Karpas-422 (cell line): ENCODE results near the gene PINLYP. TPM values are rescaled to one million over a fixed set of nuclear protein-coding genes. Genes with fewer than 3 reads are reported as not detected.
"Not testable (repeated sequence)": the region's sequence is repeated elsewhere in the genome, so short reads cannot be mapped to it uniquely, and the experiment has no call there.

Experiments
- DNase-seq: peaks from one replicate; pipeline ENCODE4 v3.0.0-alpha.2; 2015
- H2AFZ ChIP-seq: fragments of 200-600 bp; sonication (generic); 2 replicates; pipeline ENCODE4 v1.6.1; 2014; ENCODE audit warnings: antibody characterized with exemption, low read length, mixed read lengths
- H3K27ac ChIP-seq: fragments of 200-600 bp; sonication (generic); 2 replicates; pipeline ENCODE4 v1.5.1; 2014; ENCODE audit warnings: mild to moderate bottlenecking, low read length, moderate library complexity
- H3K27me3 ChIP-seq: fragments of 200-600 bp; sonication (generic); 2 replicates; pipeline ENCODE4 v1.6.1; 2014; ENCODE audit warnings: low read length, mixed read lengths
- H3K36me3 ChIP-seq: fragments of 200-600 bp; sonication (generic); 2 replicates; pipeline ENCODE4 v1.6.1; 2014; ENCODE audit warnings: low read length, mixed read lengths; ENCODE audit not compliant: insufficient read depth
- H3K4me1 ChIP-seq: fragments of 200-600 bp; sonication (generic); 2 replicates; pipeline ENCODE4 v1.6.1; 2014; ENCODE audit warnings: mild to moderate bottlenecking, low read length, mixed read lengths
- H3K4me2 ChIP-seq: fragments of 200-600 bp; sonication (generic); 2 replicates; pipeline ENCODE4 v1.6.1; 2014; ENCODE audit warnings: low read length, low read depth, mild to moderate bottlenecking; ENCODE audit not compliant: poor library complexity, severe bottlenecking
- H3K4me3 ChIP-seq: fragments of 200-600 bp; sonication (generic); 2 replicates; pipeline ENCODE4 v1.5.1; 2014; ENCODE audit warnings: mild to moderate bottlenecking, antibody characterized with exemption, low read length, mixed read lengths
- H3K79me2 ChIP-seq: fragments of 200-600 bp; sonication (generic); 2 replicates; pipeline ENCODE4 v1.6.1; 2014; ENCODE audit warnings: mild to moderate bottlenecking, low read length, mixed read lengths
- H3K9ac ChIP-seq: fragments of 200-600 bp; sonication (generic); 2 replicates; pipeline ENCODE4 v1.6.0; 2014; ENCODE audit warnings: low read length
- H3K9me2 ChIP-seq: fragments of 200-600 bp; sonication (generic), shearing (Covaris generic); replicated peaks from 2 replicates; pipeline ENCODE4 v1.6.0; 2014; ENCODE audit warnings: mild to moderate bottlenecking, low read length, moderate library complexity; ENCODE audit not compliant: insufficient read depth
- H3K9me3 ChIP-seq: fragments of 300-700, 200-600 bp; sonication (generic); 2 replicates; pipeline ENCODE4 v1.6.1; 2014; ENCODE audit warnings: low read length, mixed read lengths
- H4K20me1 ChIP-seq: fragments of 200-600 bp; sonication (generic); 2 replicates; pipeline ENCODE4 v1.6.1; 2014; ENCODE audit warnings: mild to moderate bottlenecking, antibody characterized with exemption, low read length, low read depth; ENCODE audit not compliant: insufficient read depth
- total RNA-seq: library from RNA; depleted of rRNA; stranded (reverse); fragments of >200 nt; shearing (Covaris generic); gene quantifications from 2 replicates; pipeline ENCODE4 v1.2.3, GENCODE V29; 2014; ENCODE audit warnings: low replicate concordance

Gene PINLYP
- total RNA-seq, 1 experiment from 2014 or later: not detected

DNA sequence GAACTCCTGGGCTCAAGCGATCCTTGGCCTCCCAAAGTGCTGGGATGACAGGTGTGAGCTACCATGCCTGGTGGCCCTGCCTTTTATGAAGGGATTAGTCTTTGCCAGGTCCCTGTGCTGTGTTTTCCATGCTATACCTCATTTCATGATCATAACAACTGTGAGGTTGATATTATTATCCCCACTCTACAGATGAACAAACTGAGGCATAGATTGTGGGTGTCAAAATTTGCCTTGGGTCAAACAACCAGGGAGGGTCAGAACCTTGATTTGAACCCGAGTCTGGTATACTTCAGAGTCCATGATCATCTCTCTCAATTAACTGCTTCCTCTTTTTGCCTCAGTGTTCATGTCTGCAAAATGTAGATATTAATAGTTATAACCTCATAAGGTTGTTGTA lies 6.9 kb downstream of the PINLYP start:
- Histone ChIP-seq H3K4me2 (no peak overlapping the region), H4K20me1 (no peaks in the 10 kb centered on the region), H2AFZ (no peak overlapping the region), H3K4me3 (no peak overlapping the region), H3K9me3 (no peaks in the 10 kb centered on the region), H3K27ac (no peak overlapping the region), H3K79me2 (no peaks in the 10 kb centered on the region), H3K4me1 (peaks cover 3% of the 10 kb centered on the region), H3K36me3 (no peaks in the 10 kb centered on the region), H3K9me2 (no peaks in the 10 kb centered on the region), H3K27me3 (no peaks in the 10 kb centered on the region), H3K9ac (no peak overlapping the region)
- no peak for DNase-seq

DNA sequence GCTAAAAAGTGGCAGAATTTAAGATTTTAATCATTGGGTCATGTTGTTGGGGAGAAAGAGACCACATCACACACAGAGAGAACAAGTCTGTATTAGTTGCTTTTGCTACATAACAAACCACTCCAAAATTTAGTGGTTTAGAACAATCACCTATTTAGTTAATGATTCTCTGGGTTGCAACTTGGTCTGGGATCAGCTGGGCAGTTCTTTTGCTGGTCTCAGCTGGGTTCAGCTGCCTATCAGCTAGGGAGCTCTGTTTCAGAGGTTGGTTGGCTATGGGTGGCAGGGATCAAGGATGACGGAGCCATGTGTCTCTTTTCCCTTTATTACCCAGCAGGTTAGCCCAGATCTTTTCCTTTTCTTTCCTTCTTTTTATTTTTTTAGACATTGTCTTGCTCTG lies 8.9 kb downstream of the PINLYP start:
- H3K9me2 ChIP-seq: no peaks in the 10 kb centered on the region
- H3K9me3 ChIP-seq: no peaks in the 10 kb centered on the region
- peaks cover 3% of the 10 kb centered on the region for H3K4me1 ChIP-seq
- H3K4me2 ChIP-seq: no peak overlapping the region
- no peaks in the 10 kb centered on the region for H3K36me3 ChIP-seq
- H3K27me3 ChIP-seq: no peaks in the 10 kb centered on the region
- DNase-seq: no peak
- no peaks in the 10 kb centered on the region for H4K20me1 ChIP-seq
- no peak overlapping the region for H2AFZ ChIP-seq
- H3K27ac ChIP-seq: no peak overlapping the region
- H3K79me2 ChIP-seq: no peaks in the 10 kb centered on the region
- no peak overlapping the region for H3K4me3 ChIP-seq
- H3K9ac ChIP-seq: no peak overlapping the region

DNA sequence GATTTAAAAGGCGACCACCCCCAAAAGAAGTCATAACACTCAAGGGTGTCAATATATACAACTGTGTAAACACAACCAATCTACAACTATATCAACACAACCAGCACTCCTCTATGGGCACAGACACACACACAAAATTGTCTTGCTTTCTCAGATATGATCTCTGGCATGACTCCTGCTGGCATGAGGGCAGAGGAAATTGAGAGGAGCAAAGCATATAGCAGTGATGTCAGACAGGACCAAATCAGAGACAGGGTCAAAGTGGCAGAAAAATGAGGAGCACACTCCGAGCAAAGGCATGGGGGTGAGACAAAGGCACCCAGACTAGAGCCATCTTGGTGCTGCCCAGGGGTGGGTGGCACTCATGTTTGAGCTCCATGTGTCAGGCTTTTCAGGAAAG lies 10.7 kb downstream of the PINLYP start:
- no peaks in the 10 kb centered on the region for H3K79me2 ChIP-seq
- H3K4me3 ChIP-seq: no peak overlapping the region
- H4K20me1 ChIP-seq: no peaks in the 10 kb centered on the region
- no peak overlapping the region for H3K9ac ChIP-seq
- H3K36me3 ChIP-seq: no peaks in the 10 kb centered on the region
- no peaks in the 10 kb centered on the region for H3K27me3 ChIP-seq
- no peak overlapping the region for H2AFZ ChIP-seq
- H3K4me2 ChIP-seq: no peak overlapping the region
- no peaks in the 10 kb centered on the region for H3K9me3 ChIP-seq
- no peak for DNase-seq
- H3K9me2 ChIP-seq: no peaks in the 10 kb centered on the region
- no peaks in the 10 kb centered on the region for H3K4me1 ChIP-seq
- no peak overlapping the region for H3K27ac ChIP-seq

DNA sequence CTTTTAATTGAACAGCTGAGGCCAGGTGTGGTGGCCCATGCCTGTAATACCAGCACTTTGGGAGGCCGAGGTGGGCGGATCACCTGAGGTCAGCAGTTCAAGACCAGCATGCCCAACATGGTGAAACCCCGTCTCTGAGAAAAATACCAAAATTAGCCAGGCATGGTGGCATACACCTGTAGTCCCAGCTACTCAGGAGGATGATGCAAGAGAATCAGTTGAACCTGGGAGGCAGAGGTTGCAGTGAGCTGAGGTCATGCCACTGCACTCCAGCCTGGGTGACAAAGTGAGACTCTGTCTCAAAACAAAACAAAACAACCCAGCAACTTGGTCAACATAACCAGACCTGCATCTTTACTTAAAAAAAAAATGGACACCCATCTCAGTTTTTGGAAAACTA lies 11.4 kb downstream of the PINLYP start:
- DNase-seq, H3K4me3 ChIP-seq, H3K4me2 ChIP-seq, H2AFZ ChIP-seq, H3K36me3 ChIP-seq, H4K20me1 ChIP-seq, H3K9me2 ChIP-seq, H3K79me2 ChIP-seq, H3K27ac ChIP-seq, H3K4me1 ChIP-seq, H3K9me3 ChIP-seq, H3K9ac ChIP-seq, H3K27me3 ChIP-seq: not testable (repeated sequence)

DNA sequence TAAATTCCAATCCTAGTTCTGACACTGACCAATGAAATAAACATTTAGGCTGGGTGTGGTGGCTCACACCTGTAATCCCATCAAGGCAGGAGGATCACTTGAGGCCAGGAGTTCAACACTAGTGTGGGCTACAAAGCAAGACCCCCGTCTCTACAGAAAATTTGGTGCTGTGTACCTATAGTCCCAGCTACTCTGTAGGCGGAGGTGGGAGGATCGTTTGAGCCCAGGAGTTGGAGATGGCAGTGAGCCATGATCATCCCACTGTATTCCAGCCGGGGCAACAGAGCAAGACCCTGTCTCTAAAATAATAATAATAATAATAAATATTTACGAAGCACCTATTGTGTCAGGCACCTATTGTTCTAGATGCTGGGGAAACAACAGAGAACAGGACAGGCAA lies 13.7 kb downstream of the PINLYP start:
- no peak for DNase-seq
- Histone ChIP-seq H3K27me3 (no peaks in the 10 kb centered on the region), H3K36me3 (peaks cover 3% of the 10 kb centered on the region; the same call in 1 of the 2 replicates), H3K9me3 (no peaks in the 10 kb centered on the region), H3K9ac (no peak overlapping the region), H4K20me1 (no peaks in the 10 kb centered on the region), H3K4me3 (no peak overlapping the region), H3K4me1 (peaks cover 6% of the 10 kb centered on the region; the same call in 1 of the 2 replicates), H3K79me2 (peaks cover 11% of the 10 kb centered on the region; the same call in 1 of the 2 replicates), H2AFZ (no peak overlapping the region), H3K4me2 (no peak overlapping the region), H3K9me2 (no peaks in the 10 kb centered on the region), H3K27ac (no peak overlapping the region)

DNA sequence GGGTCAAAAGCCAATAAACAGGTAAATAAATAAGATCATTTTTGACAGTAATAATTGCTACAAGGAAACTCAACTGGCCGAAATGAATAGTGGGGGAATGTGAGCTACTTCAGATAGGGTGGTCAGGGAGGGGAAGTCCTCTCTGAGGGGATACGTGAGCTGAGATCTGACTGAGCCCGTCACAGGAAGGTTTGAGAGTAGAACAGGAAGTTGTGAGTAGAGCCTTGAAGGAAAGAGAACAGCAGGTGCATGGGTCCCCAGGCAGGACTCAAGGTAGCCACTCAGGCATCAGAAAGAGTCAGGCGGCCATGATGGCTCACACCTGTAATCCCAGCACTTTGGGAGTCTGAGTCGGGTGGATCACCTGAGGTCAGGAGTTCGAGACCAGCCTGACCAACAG lies 14.1 kb downstream of the PINLYP start:
- Histone ChIP-seq H4K20me1 (no peaks in the 10 kb centered on the region), H3K4me1 (peaks cover 6% of the 10 kb centered on the region; the same call in 1 of the 2 replicates), H3K27ac (no peak overlapping the region), H3K4me2 (no peak overlapping the region), H3K79me2 (peaks cover 12% of the 10 kb centered on the region; the same call in 1 of the 2 replicates), H3K4me3 (no peak overlapping the region), H3K27me3 (no peaks in the 10 kb centered on the region), H2AFZ (no peak overlapping the region), H3K9me3 (no peaks in the 10 kb centered on the region), H3K9ac (no peak overlapping the region), H3K9me2 (no peaks in the 10 kb centered on the region), H3K36me3 (peaks cover 3% of the 10 kb centered on the region; the same call in 1 of the 2 replicates)
- DNase-seq: no peak

DNA sequence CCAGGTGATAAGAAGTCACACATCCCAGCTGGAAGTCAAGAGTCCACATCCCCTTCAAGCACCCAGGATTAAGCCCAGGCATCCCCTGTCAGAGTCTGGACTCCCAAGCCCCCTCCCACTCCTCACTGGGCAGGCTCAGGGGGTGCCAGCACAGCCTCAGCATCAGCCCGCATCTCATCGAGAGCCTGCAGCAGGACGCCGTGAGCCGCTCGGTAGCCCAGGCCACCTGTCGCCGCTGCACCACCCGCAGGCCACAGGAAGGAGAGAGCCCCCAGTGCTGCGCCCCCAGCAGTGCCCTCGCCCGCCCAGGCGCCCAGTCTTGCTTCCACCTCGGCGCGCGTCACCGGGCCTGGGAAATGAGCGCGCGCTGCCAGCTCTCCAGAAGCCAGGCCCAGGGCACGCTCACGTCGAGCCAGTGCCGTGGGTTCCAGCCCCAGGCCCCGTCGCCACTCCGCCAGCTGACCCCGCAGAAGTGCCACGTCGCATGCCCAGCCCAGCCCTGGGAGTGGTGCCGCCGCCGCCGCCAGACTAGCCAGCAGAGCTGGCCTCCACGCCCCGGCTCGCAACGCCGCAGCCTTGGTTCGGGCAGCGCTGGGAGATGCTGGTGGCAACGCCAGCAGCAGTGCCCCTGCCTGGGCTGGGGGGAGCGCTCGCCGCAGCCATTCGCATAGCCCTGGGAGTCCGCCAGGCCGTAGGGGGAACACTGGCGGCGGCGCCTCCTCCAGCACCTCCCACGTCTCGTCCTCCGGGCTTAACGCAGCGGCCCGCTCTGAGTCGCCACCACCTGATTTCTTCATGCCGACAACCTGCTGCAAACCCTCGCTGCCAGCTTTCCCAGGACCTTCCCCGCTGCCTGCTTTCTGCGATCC lies 16.5 kb downstream of the PINLYP start:
- no peak overlapping the region for H3K9ac ChIP-seq
- no peaks in the 10 kb centered on the region for H3K9me3 ChIP-seq
- no peaks in the 10 kb centered on the region for H3K27me3 ChIP-seq
- H3K9me2 ChIP-seq: no peaks in the 10 kb centered on the region
- peaks cover 28% of the 10 kb centered on the region for H3K79me2 ChIP-seq
- no peak overlapping the region for H3K27ac ChIP-seq
- no peak overlapping the region for H2AFZ ChIP-seq
- no peak overlapping the region for H3K4me3 ChIP-seq
- no peak for DNase-seq
- H3K36me3 ChIP-seq: peaks cover 3% of the 10 kb centered on the region; the same call in 1 of the 2 replicates
- H4K20me1 ChIP-seq: no peaks in the 10 kb centered on the region
- peaks cover 9% of the 10 kb centered on the region for H3K4me1 ChIP-seq
- H3K4me2 ChIP-seq: no peak overlapping the region

DNA sequence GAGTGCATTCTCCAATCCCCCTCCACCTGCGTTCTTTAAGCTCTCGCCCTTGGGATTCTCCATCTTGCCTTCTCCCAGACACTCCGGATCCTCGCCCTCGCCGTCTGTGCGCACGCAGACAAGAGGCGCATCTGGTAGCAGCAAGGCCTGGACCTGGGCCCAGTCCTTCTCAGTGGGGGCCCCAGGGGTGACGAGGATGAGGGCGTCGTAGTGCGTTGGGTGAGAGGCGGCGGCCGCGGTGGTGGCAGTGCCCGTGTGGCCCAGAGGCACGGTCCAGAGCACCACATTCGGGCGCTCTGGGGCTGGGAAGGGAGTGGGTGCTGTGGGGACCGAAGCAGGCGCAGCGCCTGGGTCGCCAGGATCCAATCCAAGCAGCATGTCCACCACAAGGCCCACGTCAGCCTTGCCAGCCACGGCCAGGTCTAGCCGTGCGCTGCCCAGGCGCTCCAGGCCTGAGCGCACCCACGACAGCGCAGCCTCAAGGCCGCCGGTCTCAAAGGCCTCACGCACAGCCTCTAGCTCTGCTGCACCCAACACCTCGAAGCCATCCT lies 17.3 kb downstream of the PINLYP start:
- Histone ChIP-seq H3K27ac (no peak overlapping the region), H2AFZ (no peak overlapping the region), H3K27me3 (no peaks in the 10 kb centered on the region), H3K4me1 (peaks cover 16% of the 10 kb centered on the region), H3K36me3 (peaks cover 3% of the 10 kb centered on the region; the same call in 1 of the 2 replicates), H3K4me2 (no peak overlapping the region), H3K79me2 (peaks cover 35% of the 10 kb centered on the region), H4K20me1 (no peaks in the 10 kb centered on the region; the same call in 1 of the 2 replicates), H3K9me2 (no peaks in the 10 kb centered on the region), H3K9ac (no peak overlapping the region), H3K9me3 (no peaks in the 10 kb centered on the region), H3K4me3 (no peak overlapping the region)
- no peak for DNase-seq
